ENCODE measurements around the gene FARS2.

Gene FARS2

GRCh38 chr6:5809450-5809849 is 548.1 kb downstream of the FARS2 start:
- DNase-seq (ENCODE audit: low spot score): no peak

DNA sequence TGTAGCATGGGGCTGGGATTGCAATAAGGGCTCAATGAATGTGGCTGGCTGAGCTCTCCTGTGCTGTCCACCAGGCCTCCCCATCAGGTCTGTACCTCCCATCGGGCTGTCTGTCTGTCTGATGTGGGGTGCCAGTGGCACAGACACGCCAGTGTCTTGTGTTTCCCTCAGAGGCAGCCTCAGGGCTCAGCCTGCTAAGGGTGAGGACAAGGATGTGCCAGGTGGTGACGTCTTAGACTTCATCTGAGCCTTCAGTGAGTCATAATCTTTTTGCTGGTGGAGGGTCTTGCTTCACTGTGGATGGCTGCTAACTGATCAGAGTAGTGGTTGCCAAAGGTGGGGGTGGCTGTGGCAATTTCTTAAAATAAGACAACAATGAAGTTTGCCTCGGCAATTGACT is 550.7 kb downstream of the FARS2 start:
- DNase-seq (ENCODE audit: low spot score): no peak

- DNase-seq (ENCODE audit: low spot score): no peak
Observed at GRCh38 chr6:5813625-5814027, 552.3 kb downstream of the FARS2 start.

DNA sequence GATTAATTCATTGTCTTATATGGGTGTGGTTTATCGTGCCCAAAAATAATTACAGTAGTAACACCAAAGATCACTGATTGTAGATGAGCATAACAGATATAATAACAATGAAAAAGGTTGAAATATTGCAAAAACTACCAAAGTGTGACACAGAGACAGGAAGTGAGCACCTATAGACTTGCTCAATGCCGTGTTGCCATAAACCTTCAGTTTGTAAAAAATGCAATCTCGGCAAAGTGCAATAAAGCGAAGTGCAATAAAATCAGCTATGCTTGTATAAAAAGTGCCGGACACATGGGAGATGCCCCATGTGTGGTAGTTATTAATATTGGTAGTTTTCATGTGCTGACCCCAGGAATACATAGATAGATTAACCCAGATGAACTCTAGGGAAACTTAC is 552.8 kb downstream of the FARS2 start:
- no peak for DNase-seq (ENCODE audit: low spot score)

DNA sequence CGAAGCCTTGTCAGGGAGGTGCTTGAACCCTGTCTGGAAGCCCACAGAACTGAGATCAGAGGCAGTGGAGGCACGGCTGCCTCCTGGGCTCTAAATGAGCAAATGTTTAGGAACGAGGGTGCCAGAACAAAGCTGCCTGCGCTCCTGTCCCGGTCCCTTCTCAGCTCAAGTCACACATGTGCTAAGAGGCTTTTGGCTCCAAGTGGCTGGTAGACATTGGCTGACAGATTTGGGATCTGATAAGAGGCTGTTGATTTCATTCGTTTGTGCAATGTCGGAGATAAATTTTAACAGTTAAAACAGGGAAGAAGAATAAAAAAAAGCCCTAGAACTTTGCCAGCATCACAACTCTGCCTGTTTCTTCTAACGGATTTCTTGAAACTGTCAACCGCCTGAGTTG is 553.6 kb downstream of the FARS2 start:
- no peak for DNase-seq (ENCODE audit: low spot score)

DNA sequence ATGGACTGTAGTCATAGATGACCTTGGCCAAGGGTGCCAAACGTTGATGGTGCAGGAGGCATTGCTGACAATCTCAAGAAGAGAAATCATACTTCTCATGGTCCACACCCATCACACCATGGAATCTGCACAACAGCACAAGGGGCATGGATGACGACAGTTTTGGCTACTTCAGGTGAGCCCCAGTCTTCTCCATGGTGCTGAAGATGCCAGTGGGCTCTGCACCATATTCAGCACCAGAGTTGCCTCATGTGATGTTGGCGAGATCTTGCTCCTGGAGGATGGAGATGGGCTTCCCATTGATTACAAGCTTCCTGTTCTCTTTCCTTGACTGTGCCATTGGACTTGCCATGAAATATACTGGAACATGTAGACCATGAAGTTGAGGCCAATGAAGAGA is 556.6 kb downstream of the FARS2 start:
- no peak for DNase-seq (ENCODE audit: low spot score)

GRCh38 chr6:5818959-5819358 is 557.6 kb downstream of the FARS2 start:
- DNase-seq (ENCODE audit: low spot score): no peak

All from Ammon's horn (tissue), 1 donor.